ENCODE data around the gene SLC2A4.

The SLC2A4 gene

GRCh38 chr17:7282752-7283321, 1.3 kb downstream of the SLC2A4 start:
- H3K27ac Mint-ChIP-seq = no peak overlapping the region
- H3K27me3 Mint-ChIP-seq = peaks cover 9% of the 10 kb centered on the region

GRCh38 chr17:7283471-7284216, 2.1 kb downstream of the SLC2A4 start:
- H3K27me3 Mint-ChIP-seq = peaks cover 9% of the 10 kb centered on the region

More at GRCh38 chr17:7282752-7283321, 1.3 kb downstream of the SLC2A4 start:
- no peaks in the 10 kb centered on the region for H3K9me3 Mint-ChIP-seq
- H3K4me1 Mint-ChIP-seq = peaks cover 11% of the 10 kb centered on the region
- peak overlapping the region; percentile 5 for H3K4me3 Mint-ChIP-seq
- H3K36me3 Mint-ChIP-seq = no peaks in the 10 kb centered on the region

GRCh38 chr17:7284911-7285310, 3.4 kb downstream of the SLC2A4 start:
- Mint-ChIP-seq H3K9me3 (no peaks in the 10 kb centered on the region), H3K4me1 (peaks cover 11% of the 10 kb centered on the region), H3K27ac (no peak overlapping the region), H3K4me3 (no peak overlapping the region), H3K27me3 (peaks cover 9% of the 10 kb centered on the region), H3K36me3 (no peaks in the 10 kb centered on the region)

More at GRCh38 chr17:7283471-7284216, 2.1 kb downstream of the SLC2A4 start:
- Mint-ChIP-seq H3K9me3 (no peaks in the 10 kb centered on the region), H3K27ac (no peak overlapping the region), H3K36me3 (no peaks in the 10 kb centered on the region), H3K4me1 (peaks cover 11% of the 10 kb centered on the region), H3K4me3 (no peak overlapping the region)

- H3K4me3 Mint-ChIP-seq = no peak overlapping the region
These were observed 4.2 kb downstream of the SLC2A4 start for GRCh38 chr17:7285679-7286078.

GRCh38 chr17:7289256-7290032, 7.9 kb downstream of the SLC2A4 start:
- Mint-ChIP-seq H3K9me3 (no peaks in the 10 kb centered on the region), H3K4me3 (no peak overlapping the region), H3K36me3 (no peaks in the 10 kb centered on the region), H3K27ac (no peak overlapping the region), H3K27me3 (peaks cover 2% of the 10 kb centered on the region), H3K4me1 (peaks cover 5% of the 10 kb centered on the region)

More at GRCh38 chr17:7285679-7286078, 4.2 kb downstream of the SLC2A4 start:
- peaks cover 11% of the 10 kb centered on the region for H3K4me1 Mint-ChIP-seq
- H3K27me3 Mint-ChIP-seq = peaks cover 9% of the 10 kb centered on the region
- no peaks in the 10 kb centered on the region for H3K9me3 Mint-ChIP-seq
- no peak overlapping the region for H3K27ac Mint-ChIP-seq
- no peaks in the 10 kb centered on the region for H3K36me3 Mint-ChIP-seq

- H3K36me3 Mint-ChIP-seq = no peaks in the 10 kb centered on the region
- no peaks in the 10 kb centered on the region for H3K9me3 Mint-ChIP-seq
- H3K27me3 Mint-ChIP-seq = peaks cover 4% of the 10 kb centered on the region
- H3K27ac Mint-ChIP-seq = no peak overlapping the region
- H3K4me3 Mint-ChIP-seq = no peak overlapping the region
- peaks cover 7% of the 10 kb centered on the region for H3K4me1 Mint-ChIP-seq
These were observed 8.6 kb downstream of the SLC2A4 start for GRCh38 chr17:7290166-7290565.

- H3K27ac Mint-ChIP-seq = no peak overlapping the region
- H3K9me3 Mint-ChIP-seq = no peaks in the 10 kb centered on the region
- H3K4me3 Mint-ChIP-seq = no peak overlapping the region
- H3K4me1 Mint-ChIP-seq = peaks cover 11% of the 10 kb centered on the region
- H3K27me3 Mint-ChIP-seq = peaks cover 8% of the 10 kb centered on the region
- no peaks in the 10 kb centered on the region for H3K36me3 Mint-ChIP-seq
These were observed 9.2 kb downstream of the SLC2A4 start for GRCh38 chr17:7290685-7291084.

GRCh38 chr17:7292194-7292593, 10.7 kb downstream of the SLC2A4 start:
- Mint-ChIP-seq H3K36me3 (no peaks in the 10 kb centered on the region), H3K4me3 (no peak overlapping the region), H3K4me1 (peaks cover 20% of the 10 kb centered on the region), H3K9me3 (no peaks in the 10 kb centered on the region), H3K27ac (no peak overlapping the region), H3K27me3 (peaks cover 8% of the 10 kb centered on the region)

- Mint-ChIP-seq H3K4me3 (no peak overlapping the region), H3K36me3 (no peaks in the 10 kb centered on the region), H3K4me1 (peaks cover 20% of the 10 kb centered on the region), H3K27me3 (peaks cover 8% of the 10 kb centered on the region), H3K27ac (no peak overlapping the region), H3K9me3 (no peaks in the 10 kb centered on the region)
These were observed 11.2 kb downstream of the SLC2A4 start for GRCh38 chr17:7292729-7293128.

GRCh38 chr17:7293159-7293558, 11.6 kb downstream of the SLC2A4 start:
- Mint-ChIP-seq H3K9me3 (no peaks in the 10 kb centered on the region), H3K4me1 (peaks cover 20% of the 10 kb centered on the region), H3K27me3 (peaks cover 8% of the 10 kb centered on the region), H3K4me3 (no peak overlapping the region), H3K27ac (no peak overlapping the region), H3K36me3 (no peaks in the 10 kb centered on the region)

GRCh38 chr17:7293816-7294613, 12.5 kb downstream of the SLC2A4 start:
- peak overlapping the region; percentile 59 for H3K4me3 Mint-ChIP-seq
- peaks cover 8% of the 10 kb centered on the region for H3K27me3 Mint-ChIP-seq
- H3K9me3 Mint-ChIP-seq = no peaks in the 10 kb centered on the region
- peaks cover 20% of the 10 kb centered on the region for H3K4me1 Mint-ChIP-seq
- no peak overlapping the region for H3K27ac Mint-ChIP-seq
- no peaks in the 10 kb centered on the region for H3K36me3 Mint-ChIP-seq

GRCh38 chr17:7294614-7295153, 13.2 kb downstream of the SLC2A4 start, which contains the start of gene YBX2:
YBX2 (minus strand) TSS chr17:7294639; CDS start chr17:7294500, 139 bp downstream.
- H3K27me3 Mint-ChIP-seq = peaks cover 8% of the 10 kb centered on the region
- peak within 1 kb of the TSS; percentile 51 for H3K27ac Mint-ChIP-seq
- H3K4me3 Mint-ChIP-seq = peak within 1 kb of the TSS; percentile 84
- H3K9me3 Mint-ChIP-seq = no peaks in the 10 kb centered on the region
- no peaks in the 10 kb centered on the region for H3K36me3 Mint-ChIP-seq
- peaks cover 20% of the 10 kb centered on the region for H3K4me1 Mint-ChIP-seq

GRCh38 chr17:7295230-7296180, 14.0 kb downstream of the SLC2A4 start:
- H3K36me3 Mint-ChIP-seq = no peaks in the 10 kb centered on the region
- H3K4me1 Mint-ChIP-seq = peaks cover 20% of the 10 kb centered on the region
- no peaks in the 10 kb centered on the region for H3K9me3 Mint-ChIP-seq
- H3K4me3 Mint-ChIP-seq = peak overlapping the region; percentile 84
- H3K27me3 Mint-ChIP-seq = peaks cover 8% of the 10 kb centered on the region
- H3K27ac Mint-ChIP-seq = peak overlapping the region; percentile 51

All from activated naive CD4-positive, alpha-beta T cell treated with anti-CD3 and anti-CD28 coated beads, Interleukin-2, amount 50 U/mL, for 24 hours (primary cell).